Neural cell (in vitro differentiated cells): ENCODE results near the gene TRPM3.

ENCODE experiments used
- RAD21 ChIP-seq: fragments of 450-650 bp; conservative IDR thresholded peaks from 2 replicates; pipeline ENCODE4 v1.6.1; 2014; ENCODE audit warnings: antibody characterized with exemption, mild to moderate bottlenecking, moderate library complexity
- REST ChIP-seq: IDR thresholded peaks from 2 replicates; pipeline ENCODE4 v1.6.1; 2012; ENCODE audit warnings: borderline replicate concordance
- SMC3 ChIP-seq: fragments of 450-650 bp; conservative IDR thresholded peaks from 2 replicates; pipeline ENCODE4 v1.6.1; 2014; ENCODE audit warnings: antibody characterized with exemption, mild to moderate bottlenecking, moderate library complexity; ENCODE audit not compliant: poor library complexity
- TF ChIP-seq, protein P1 (sequence below): fragments of 450-650 bp; IDR thresholded peaks from 2 replicates; pipeline ENCODE4 v1.5.1; 2014; ENCODE audit warnings: antibody characterized with exemption, mild to moderate bottlenecking, moderate library complexity; ENCODE audit not compliant: poor library complexity, severe bottlenecking

GRCh38 chr9:70981312-70981711 is 140.1 kb downstream of the TRPM3 start:
- no peak for TF ChIP-seq RAD21
- TF ChIP-seq, protein P1, sequence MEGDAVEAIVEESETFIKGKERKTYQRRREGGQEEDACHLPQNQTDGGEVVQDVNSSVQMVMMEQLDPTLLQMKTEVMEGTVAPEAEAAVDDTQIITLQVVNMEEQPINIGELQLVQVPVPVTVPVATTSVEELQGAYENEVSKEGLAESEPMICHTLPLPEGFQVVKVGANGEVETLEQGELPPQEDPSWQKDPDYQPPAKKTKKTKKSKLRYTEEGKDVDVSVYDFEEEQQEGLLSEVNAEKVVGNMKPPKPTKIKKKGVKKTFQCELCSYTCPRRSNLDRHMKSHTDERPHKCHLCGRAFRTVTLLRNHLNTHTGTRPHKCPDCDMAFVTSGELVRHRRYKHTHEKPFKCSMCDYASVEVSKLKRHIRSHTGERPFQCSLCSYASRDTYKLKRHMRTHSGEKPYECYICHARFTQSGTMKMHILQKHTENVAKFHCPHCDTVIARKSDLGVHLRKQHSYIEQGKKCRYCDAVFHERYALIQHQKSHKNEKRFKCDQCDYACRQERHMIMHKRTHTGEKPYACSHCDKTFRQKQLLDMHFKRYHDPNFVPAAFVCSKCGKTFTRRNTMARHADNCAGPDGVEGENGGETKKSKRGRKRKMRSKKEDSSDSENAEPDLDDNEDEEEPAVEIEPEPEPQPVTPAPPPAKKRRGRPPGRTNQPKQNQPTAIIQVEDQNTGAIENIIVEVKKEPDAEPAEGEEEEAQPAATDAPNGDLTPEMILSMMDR: no peak
- no peak for TF ChIP-seq REST
- no peak for TF ChIP-seq SMC3
